DOHH2 (cell line): ENCODE data around the gene HOXD8.

Experiments used
- H3F3A ChIP-seq: fragments of 200-600 bp; sonication (generic), shearing (Covaris generic); 2 replicates; pipeline ENCODE4 v1.6.0; 2016; ENCODE audit warnings: antibody characterized with exemption, mild to moderate bottlenecking; ENCODE audit not compliant: control insufficient read depth, insufficient read depth
- H3K27ac ChIP-seq: fragments of 200-600 bp; sonication (generic); 2 replicates; pipeline ENCODE4 v1.5.1; 2014; ENCODE audit warnings: low read depth, mild to moderate bottlenecking, low read length, moderate library complexity
- H3K27me3 ChIP-seq: fragments of 200-600 bp; sonication (generic); 2 replicates; pipeline ENCODE4 v1.6.1; 2014; ENCODE audit warnings: mild to moderate bottlenecking, low read length, mixed read lengths; ENCODE audit not compliant: control insufficient read depth
- H3K36me3 ChIP-seq: fragments of 200-600 bp; sonication (generic); 2 replicates; pipeline ENCODE4 v1.6.1; 2014; ENCODE audit warnings: mild to moderate bottlenecking, low read length, moderate library complexity, mixed read lengths; ENCODE audit not compliant: control insufficient read depth
- H3K4me1 ChIP-seq: fragments of 200-600 bp; sonication (generic); 2 replicates; pipeline ENCODE4 v1.6.1; 2014; ENCODE audit warnings: mild to moderate bottlenecking, low read length, mixed read lengths; ENCODE audit not compliant: control insufficient read depth
- H3K4me2 ChIP-seq: fragments of 200-600 bp; sonication (generic); 2 replicates; pipeline ENCODE4 v1.6.0; 2014; ENCODE audit warnings: mild to moderate bottlenecking, low read length, moderate library complexity
- H3K4me3 ChIP-seq: fragments of 200-600 bp; sonication (generic); 2 replicates; pipeline ENCODE4 v1.5.1; 2014; ENCODE audit warnings: mild to moderate bottlenecking, low read length, mixed read lengths
- H3K79me2 ChIP-seq: fragments of 200-600 bp; sonication (generic); 2 replicates; pipeline ENCODE4 v1.6.1; 2014; ENCODE audit warnings: mild to moderate bottlenecking, low read length, mixed read lengths; ENCODE audit not compliant: control insufficient read depth
- H3K9me2 ChIP-seq: fragments of 200-600 bp; sonication (generic); replicated peaks from 2 replicates; pipeline ENCODE4 v1.6.1; 2014; ENCODE audit warnings: mild to moderate bottlenecking, low read length, mixed read lengths; ENCODE audit not compliant: control insufficient read depth
- H3K9me3 ChIP-seq: fragments of 200-600 bp; sonication (generic); 2 replicates; pipeline ENCODE4 v1.6.1; 2014; ENCODE audit warnings: antibody characterized with exemption, low read length, mixed read lengths; ENCODE audit not compliant: control insufficient read depth, insufficient read depth
- H4K20me1 ChIP-seq: fragments of 200-600 bp; sonication (generic); 2 replicates; pipeline ENCODE4 v1.6.0; 2014; ENCODE audit warnings: low read depth, mild to moderate bottlenecking, antibody characterized with exemption, low read length, moderate library complexity; ENCODE audit not compliant: control insufficient read depth, insufficient read depth
- CTCF ChIP-seq: fragments of 200-600 bp; sonication (generic); IDR thresholded peaks from one replicate; pipeline ENCODE4 v1.5.1; 2014; ENCODE audit warnings: antibody characterized with exemption, mild to moderate bottlenecking, low read depth, low read length; ENCODE audit not compliant: poor library complexity, severe bottlenecking
- EZH2phosphoT487 ChIP-seq: fragments of 200-600 bp; sonication (generic); IDR thresholded peaks from 2 replicates; pipeline ENCODE4 v1.6.1; 2017; ENCODE audit warnings: borderline replicate concordance, mild to moderate bottlenecking, antibody characterized with exemption, low read length, moderate library complexity, mixed read lengths

HOXD8 gene

GRCh38 chr2:176095421-176095820 lies 34.1 kb upstream of the HOXD8 start:
- Histone ChIP-seq H3K27ac (no peak overlapping the region), H3K9me2 (no peaks in the 10 kb centered on the region), H3K9me3 (no peaks in the 10 kb centered on the region), H3F3A (no peaks in the 10 kb centered on the region), H3K27me3 (peaks cover 36% of the 10 kb centered on the region), H3K4me1 (peaks cover 11% of the 10 kb centered on the region), H3K4me2 (no peak overlapping the region), H3K4me3 (no peak overlapping the region), H3K36me3 (no peaks in the 10 kb centered on the region), H4K20me1 (no peaks in the 10 kb centered on the region), H3K79me2 (no peaks in the 10 kb centered on the region)
- TF ChIP-seq EZH2phosphoT487 (no peak), CTCF (no peak)

DNA sequence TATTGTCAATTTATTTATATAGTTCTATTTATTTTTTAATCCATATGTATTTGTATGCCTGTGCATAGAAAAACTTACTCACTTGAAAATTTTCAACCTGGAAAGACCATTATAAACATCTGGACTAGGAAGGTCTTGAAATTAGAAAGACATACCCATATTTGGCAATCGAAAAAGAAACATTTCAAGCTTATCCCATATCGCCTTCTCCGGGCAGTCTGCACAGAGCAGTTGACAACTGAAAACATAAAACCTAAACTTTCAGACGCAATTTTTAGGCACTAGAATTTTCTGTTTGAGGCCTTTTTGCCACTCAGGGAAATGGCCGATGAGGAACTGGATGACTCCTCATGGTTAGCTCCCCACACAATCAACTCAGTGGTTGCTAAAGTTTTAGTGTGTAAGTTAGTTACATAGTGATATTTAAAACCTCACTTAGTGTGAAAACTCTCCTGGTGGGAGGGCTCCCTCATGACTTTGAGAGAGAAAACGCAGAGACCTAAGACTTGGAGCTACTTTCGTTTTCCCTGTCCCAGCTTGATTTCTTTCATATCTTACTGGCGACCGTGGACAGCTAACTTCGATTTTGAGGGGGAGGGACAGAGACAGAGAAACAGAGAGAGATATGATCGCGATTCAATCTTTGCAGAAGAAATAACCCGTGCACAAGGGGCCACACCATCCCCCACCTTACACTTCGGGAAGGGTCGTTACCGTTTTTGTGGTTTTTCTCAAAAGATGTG lies 33.1 kb upstream of the HOXD8 start:
- Histone ChIP-seq H3K79me2 (no peaks in the 10 kb centered on the region), H3K27me3 (peaks cover 31% of the 10 kb centered on the region), H3K9me2 (no peaks in the 10 kb centered on the region), H3K4me2 (peak overlapping the region; percentile 60), H3K27ac (no peak overlapping the region), H3K36me3 (no peaks in the 10 kb centered on the region), H3K9me3 (no peaks in the 10 kb centered on the region), H4K20me1 (no peaks in the 10 kb centered on the region), H3K4me1 (peaks cover 11% of the 10 kb centered on the region), H3F3A (no peaks in the 10 kb centered on the region), H3K4me3 (peak overlapping the region; percentile 55)
- TF ChIP-seq CTCF: no peak
- no peak for TF ChIP-seq EZH2phosphoT487

DNA sequence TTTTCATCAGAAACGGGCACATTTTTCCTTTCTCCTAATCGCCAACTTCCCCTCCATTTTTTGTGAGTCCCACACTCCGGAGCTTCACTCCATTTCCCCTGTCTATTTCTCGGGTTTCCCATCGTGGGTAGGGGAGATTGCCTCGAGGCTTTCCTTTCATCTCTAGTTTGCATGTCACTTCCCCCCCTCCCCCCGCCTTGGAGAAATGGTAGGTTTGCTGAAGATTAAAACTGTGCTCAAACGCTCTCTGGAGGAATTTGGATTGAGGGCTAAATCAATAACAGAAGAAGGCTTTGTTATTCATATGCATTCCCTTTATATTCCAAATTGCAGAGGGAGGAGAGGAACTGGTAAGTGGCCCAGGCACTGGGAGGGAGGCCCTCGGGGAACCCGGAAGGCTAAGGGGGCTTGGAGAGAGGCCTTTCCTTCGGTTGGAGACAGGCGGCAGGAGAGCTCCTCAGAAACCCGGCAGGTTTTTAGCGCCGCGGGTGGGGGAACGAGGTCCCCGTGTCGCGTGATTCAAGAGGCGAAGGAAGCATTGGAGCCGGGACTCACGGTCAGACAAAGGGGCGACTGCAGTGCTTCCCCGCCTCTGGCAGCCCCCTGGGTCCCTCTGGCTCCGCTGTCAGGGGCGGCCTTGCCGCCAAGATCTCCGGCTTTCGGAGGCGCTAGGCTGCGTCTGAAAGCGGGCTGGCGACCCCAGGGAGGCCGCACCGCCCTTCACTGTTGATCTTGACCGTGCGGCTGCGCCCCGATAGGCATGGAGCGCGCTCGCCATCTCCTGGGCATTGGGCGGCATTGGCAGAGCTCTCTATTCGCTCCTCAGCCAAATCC lies 32.3 kb upstream of the HOXD8 start:
- Histone ChIP-seq H3K27ac (no peak overlapping the region), H3K36me3 (no peaks in the 10 kb centered on the region), H4K20me1 (no peaks in the 10 kb centered on the region), H3K4me3 (peak overlapping the region; percentile 55), H3K4me1 (peaks cover 11% of the 10 kb centered on the region), H3K9me3 (no peaks in the 10 kb centered on the region), H3K79me2 (no peaks in the 10 kb centered on the region), H3K27me3 (peaks cover 30% of the 10 kb centered on the region), H3K9me2 (no peaks in the 10 kb centered on the region), H3K4me2 (peak overlapping the region; percentile 60), H3F3A (no peaks in the 10 kb centered on the region)
- TF ChIP-seq CTCF: peak; percentile 57
- no peak for TF ChIP-seq EZH2phosphoT487
